ENCODE results near the gene ARHGAP40. TPM values are rescaled to one million over a fixed set of nuclear protein-coding genes. Genes with fewer than 3 reads are reported as not detected.

ARHGAP40 gene
- total and polyA plus RNA-seq, 2 of the 13 experiments (the other 11 are each of a cell fraction or from before 2014, with no cell fraction given), result 0.75 to 2.1 TPM

- TF ChIP-seq, protein P1, sequence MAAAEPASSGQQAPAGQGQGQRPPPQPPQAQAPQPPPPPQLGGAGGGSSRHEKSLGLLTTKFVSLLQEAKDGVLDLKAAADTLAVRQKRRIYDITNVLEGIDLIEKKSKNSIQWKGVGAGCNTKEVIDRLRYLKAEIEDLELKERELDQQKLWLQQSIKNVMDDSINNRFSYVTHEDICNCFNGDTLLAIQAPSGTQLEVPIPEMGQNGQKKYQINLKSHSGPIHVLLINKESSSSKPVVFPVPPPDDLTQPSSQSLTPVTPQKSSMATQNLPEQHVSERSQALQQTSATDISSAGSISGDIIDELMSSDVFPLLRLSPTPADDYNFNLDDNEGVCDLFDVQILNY (CRISPR knock-in tag; conservative IDR thresholded peaks at IDR 0.05), result no peak
- TF ChIP-seq ZNF441 (CRISPR knock-in tag; IDR thresholded peaks at IDR 0.05; ENCODE audit: borderline replicate concordance), result peak; percentile 92; the same call in 1 of the 2 replicates
- no peak for TF ChIP-seq ZNF713 (CRISPR knock-in tag; IDR thresholded peaks at IDR 0.05)
- TF ChIP-seq RELA (CRISPR knock-in tag; IDR thresholded peaks at IDR 0.05), result no peak
- TF ChIP-seq, protein P2, sequence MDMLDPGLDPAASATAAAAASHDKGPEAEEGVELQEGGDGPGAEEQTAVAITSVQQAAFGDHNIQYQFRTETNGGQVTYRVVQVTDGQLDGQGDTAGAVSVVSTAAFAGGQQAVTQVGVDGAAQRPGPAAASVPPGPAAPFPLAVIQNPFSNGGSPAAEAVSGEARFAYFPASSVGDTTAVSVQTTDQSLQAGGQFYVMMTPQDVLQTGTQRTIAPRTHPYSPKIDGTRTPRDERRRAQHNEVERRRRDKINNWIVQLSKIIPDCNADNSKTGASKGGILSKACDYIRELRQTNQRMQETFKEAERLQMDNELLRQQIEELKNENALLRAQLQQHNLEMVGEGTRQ (IDR thresholded peaks at IDR 0.05; ENCODE audit: low read depth, low read length), result no peak
- TF ChIP-seq, protein P2 (CRISPR knock-in tag; IDR thresholded peaks at IDR 0.05; ENCODE audit: borderline replicate concordance), result no peak
- TF ChIP-seq POLR2A (IDR thresholded peaks at IDR 0.05; ENCODE audit: insufficient read depth in 1 of 2, low read depth in 2 of 2, low read length in 2 of 2), result no peak
- no peak for TF ChIP-seq ZNF556 (CRISPR knock-in tag; IDR thresholded peaks at IDR 0.05; ENCODE audit: borderline replicate concordance)
- TF ChIP-seq POLR2G (IDR thresholded peaks at IDR 0.05; ENCODE audit: low read depth, low read length), result no peak
- TF ChIP-seq MZF1 (CRISPR knock-in tag; IDR thresholded peaks at IDR 0.05; ENCODE audit: borderline replicate concordance), result no peak
- 0 out of 2 replicates have a peak, but pooled peaks have one; percentile 80 for TF ChIP-seq IRX3 (CRISPR knock-in tag; IDR thresholded peaks at IDR 0.05; ENCODE audit: borderline replicate concordance, low read depth)
- no peak for TF ChIP-seq SOX6 (IDR thresholded peaks at IDR 0.05)
- TF ChIP-seq SOX6 (CRISPR knock-in tag; IDR thresholded peaks at IDR 0.05), result no peak
- no peak; the same call in 1 of the 2 replicates for TF ChIP-seq MYNN (CRISPR knock-in tag; IDR thresholded peaks at IDR 0.05; ENCODE audit: low read depth)
- TF ChIP-seq SATB2 (CRISPR knock-in tag; IDR thresholded peaks at IDR 0.05), result 0 out of 2 replicates have a peak, but pooled peaks have one; percentile 86
- peak; percentile 92 for TF ChIP-seq HDAC2 (CRISPR knock-in tag; IDR thresholded peaks at IDR 0.05)
- no peak for TF ChIP-seq BCLAF1 (IDR thresholded peaks at IDR 0.05)
- no peak for TF ChIP-seq ZBTB4 (CRISPR knock-in tag; IDR thresholded peaks at IDR 0.05; ENCODE audit: borderline replicate concordance)
- peak; percentile 96; the same call in 1 of the 2 replicates for TF ChIP-seq ZNF557 (CRISPR knock-in tag; IDR thresholded peaks at IDR 0.05)
Measured at GRCh38 chr20:38692436-38693411, 91.1 kb downstream of the ARHGAP40 start (continued).
